Duodenal mucosa (tissue), 2 donors: ENCODE measurements around the gene GLRA3.
A peak's percentile ranks its signal among the peaks of the same experiment; 100 is the strongest.

Experiments used
- H3K27ac ChIP-seq: one replicate; pipeline ENCODE4 v1.7.0; 2013; ENCODE audit warnings: low read depth, low read length
- H3K27me3 ChIP-seq, 2 donors: one replicate each; pipeline ENCODE4 v1.7.0; 2013; ENCODE audit warnings: low read length in 2 of 2, control low read depth in 1 of 2; ENCODE audit not compliant: insufficient read depth in 2 of 2, control insufficient read depth in 1 of 2
- H3K36me3 ChIP-seq, 2 donors: one replicate each; pipeline ENCODE4 v1.7.0; 2013; ENCODE audit warnings: low read length in 2 of 2, control low read depth in 1 of 2; ENCODE audit not compliant: insufficient read depth in 2 of 2, control insufficient read depth in 1 of 2
- H3K4me1 ChIP-seq, 2 donors: one replicate each; pipeline ENCODE4 v1.7.0; 2013; ENCODE audit warnings: low read length in 2 of 2, control low read depth in 1 of 2; ENCODE audit not compliant: insufficient read depth in 2 of 2, control insufficient read depth in 1 of 2
- H3K4me3 ChIP-seq, 2 donors: one replicate each; pipeline ENCODE4 v1.7.0; 2013; ENCODE audit warnings: low read length in 2 of 2, low read depth in 1 of 2
- H3K9ac ChIP-seq, 2 donors: one replicate each; pipeline ENCODE4 v1.7.0; 2013; ENCODE audit warnings: low read length in 2 of 2, low read depth in 1 of 2
- H3K9me3 ChIP-seq, 2 donors: one replicate each; pipeline ENCODE4 v1.7.0; 2013; ENCODE audit warnings: low read length in 2 of 2, control low read depth in 1 of 2; ENCODE audit not compliant: control insufficient read depth in 1 of 2

GLRA3 gene

DNA sequence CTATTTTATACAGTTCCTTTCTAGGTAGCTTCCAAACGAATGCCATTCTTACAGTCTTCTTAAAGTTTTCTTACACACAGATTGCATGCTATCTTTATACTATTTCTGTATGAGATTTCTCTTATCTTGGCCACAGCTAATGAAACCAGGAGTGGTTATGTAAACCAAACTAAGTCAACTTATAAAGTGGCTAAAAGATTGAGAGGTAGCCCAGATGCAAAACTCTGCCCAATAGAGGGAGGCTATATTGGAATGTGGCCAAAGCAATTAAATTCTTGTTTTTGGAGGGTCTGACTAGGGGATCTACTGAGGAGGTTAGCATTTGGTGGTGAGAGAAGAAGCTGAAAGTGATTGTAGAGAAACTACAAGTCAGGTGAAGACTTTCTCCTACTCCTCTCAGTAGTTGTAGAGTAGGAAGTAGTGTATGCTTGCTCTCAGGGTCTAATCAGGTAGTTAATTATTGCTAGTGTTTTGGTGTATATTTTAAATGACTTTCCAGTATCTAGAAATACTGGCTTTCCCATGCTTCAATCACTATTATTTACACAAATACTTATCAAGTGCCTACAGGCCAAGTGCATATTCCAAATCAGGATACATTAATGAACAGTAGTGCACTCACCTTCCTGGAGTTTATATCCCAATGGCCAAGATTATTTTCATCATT is 202.6 kb downstream of the GLRA3 start:
- Histone ChIP-seq H3K27ac (peak overlapping the region; percentile 62), H3K27me3 (no peaks in the 10 kb centered on the region), H3K4me3 (peak overlapping the region in 1 of 2 donors; percentile 53), H3K9me3 (no peaks in the 10 kb centered on the region), H3K9ac (no peak overlapping the region), H3K4me1 (peaks cover 7 to 24% of the 10 kb centered on the region in 2 donors), H3K36me3 (no peaks in the 10 kb centered on the region)

DNA sequence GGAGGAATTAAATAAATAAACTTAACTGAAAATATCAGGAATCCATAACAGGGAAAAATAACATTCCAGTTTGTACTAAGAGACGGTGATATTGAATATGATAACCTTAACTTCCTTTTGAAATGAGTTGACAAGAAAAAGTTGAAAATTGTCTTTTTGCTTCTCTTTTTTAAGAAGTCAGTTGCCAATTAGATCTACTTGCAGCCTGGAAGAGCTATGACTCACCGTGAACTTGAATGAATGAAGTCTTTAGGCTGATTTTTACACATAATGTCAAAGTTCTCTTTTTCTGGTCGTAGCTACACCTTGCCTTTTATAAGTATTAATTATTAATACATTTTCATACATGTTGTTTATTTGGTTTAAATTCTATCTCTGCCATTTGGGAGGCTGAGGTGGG is 212.4 kb downstream of the GLRA3 start:
- Histone ChIP-seq H3K27ac (no peak overlapping the region), H3K9ac (no peak overlapping the region), H3K4me1 (peaks cover 13% of the 10 kb centered on the region in 2 donors), H3K27me3 (no peaks in the 10 kb centered on the region), H3K4me3 (no peak overlapping the region), H3K36me3 (no peaks in the 10 kb centered on the region), H3K9me3 (peaks cover 0 to 4% of the 10 kb centered on the region in 2 donors)

- Histone ChIP-seq H3K36me3 (no peaks in the 10 kb centered on the region), H3K9ac (no peak overlapping the region), H3K4me3 (no peak overlapping the region), H3K27me3 (no peaks in the 10 kb centered on the region), H3K4me1 (peaks cover 13% of the 10 kb centered on the region in 2 donors), H3K9me3 (peaks cover 0 to 8% of the 10 kb centered on the region in 2 donors), H3K27ac (no peak overlapping the region)
Measured at GRCh38 chr4:174613979-174614378, 215.1 kb downstream of the GLRA3 start.

DNA sequence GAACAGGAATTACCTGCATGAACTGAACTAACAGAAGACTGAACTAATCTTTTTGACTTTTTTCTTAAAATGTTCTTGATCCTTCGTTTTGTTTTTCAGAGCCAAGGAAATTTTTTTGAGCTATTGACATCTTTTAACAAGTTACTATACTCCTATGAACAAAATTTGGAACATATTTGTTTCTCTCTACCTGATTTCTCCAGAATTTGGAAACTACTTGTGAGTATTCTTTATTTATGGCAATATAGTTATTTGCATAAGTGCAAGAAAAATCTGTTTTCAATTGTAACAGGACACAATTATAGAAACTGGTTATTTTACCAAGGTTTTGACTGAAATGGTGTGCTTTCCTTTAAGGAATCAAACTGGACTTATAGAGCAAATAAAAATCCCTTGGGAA is 217.3 kb downstream of the GLRA3 start:
- Histone ChIP-seq H3K4me1 (no peaks in the 10 kb centered on the region), H3K9ac (no peak overlapping the region), H3K27me3 (no peaks in the 10 kb centered on the region), H3K4me3 (no peak overlapping the region), H3K9me3 (peaks cover 0 to 8% of the 10 kb centered on the region in 2 donors), H3K27ac (no peak overlapping the region), H3K36me3 (no peaks in the 10 kb centered on the region)

DNA sequence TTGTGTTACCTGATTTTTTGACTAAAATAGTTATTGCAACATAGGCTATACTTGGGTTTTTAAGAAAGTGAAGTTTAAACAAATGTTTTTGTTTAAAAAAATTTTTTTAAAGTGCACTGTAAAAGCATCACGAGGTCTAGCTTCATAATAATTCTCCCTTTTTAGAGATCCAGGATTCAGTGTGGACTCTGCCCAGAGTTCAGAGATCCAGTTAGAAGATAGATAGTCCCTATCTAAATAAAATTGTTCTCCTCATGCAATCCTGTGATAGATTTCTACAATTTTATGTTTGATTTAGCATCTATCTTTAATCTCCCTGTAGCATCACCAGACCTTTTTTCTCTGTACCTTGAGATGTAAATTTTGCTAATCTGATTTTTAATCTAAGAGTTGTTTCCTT is 221.3 kb downstream of the GLRA3 start:
- Histone ChIP-seq H3K27ac (no peak overlapping the region), H3K27me3 (no peaks in the 10 kb centered on the region), H3K4me1 (no peaks in the 10 kb centered on the region), H3K9ac (no peak overlapping the region), H3K36me3 (no peaks in the 10 kb centered on the region), H3K9me3 (peaks cover 0 to 8% of the 10 kb centered on the region in 2 donors), H3K4me3 (no peak overlapping the region)

DNA sequence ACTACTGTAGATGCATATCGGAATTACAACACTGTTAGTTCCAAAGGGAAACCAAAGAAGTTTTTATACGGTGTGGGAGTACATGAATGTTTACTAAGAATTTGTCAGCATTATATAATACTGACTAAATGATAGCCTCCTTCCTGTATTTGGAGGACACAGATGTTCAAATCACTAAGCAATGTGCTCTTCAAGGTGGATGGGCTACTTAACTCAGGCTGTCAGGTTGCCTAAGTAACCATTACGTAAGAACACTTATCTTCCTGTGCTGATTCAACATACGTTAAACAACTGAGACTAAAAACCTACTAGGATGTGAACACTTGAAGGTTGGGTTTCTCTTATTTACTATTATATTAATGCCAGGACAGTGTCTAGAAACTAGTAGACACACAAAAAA is 224.8 kb downstream of the GLRA3 start:
- H3K36me3 ChIP-seq, result no peaks in the 10 kb centered on the region
- H3K4me1 ChIP-seq, result peaks cover 0 to 5% of the 10 kb centered on the region in 2 donors
- H3K9me3 ChIP-seq, result no peaks in the 10 kb centered on the region
- no peak overlapping the region for H3K27ac ChIP-seq
- no peak overlapping the region for H3K4me3 ChIP-seq
- H3K9ac ChIP-seq, result no peak overlapping the region
- no peaks in the 10 kb centered on the region for H3K27me3 ChIP-seq

- peaks cover 0 to 5% of the 10 kb centered on the region in 2 donors for H3K4me1 ChIP-seq
- H3K27ac ChIP-seq, result no peak overlapping the region
- no peaks in the 10 kb centered on the region for H3K27me3 ChIP-seq
- H3K9me3 ChIP-seq, result no peaks in the 10 kb centered on the region
- no peaks in the 10 kb centered on the region for H3K36me3 ChIP-seq
- no peak overlapping the region for H3K9ac ChIP-seq
- H3K4me3 ChIP-seq, result no peak overlapping the region
Measured at GRCh38 chr4:174600391-174600790, 228.7 kb downstream of the GLRA3 start.

DNA sequence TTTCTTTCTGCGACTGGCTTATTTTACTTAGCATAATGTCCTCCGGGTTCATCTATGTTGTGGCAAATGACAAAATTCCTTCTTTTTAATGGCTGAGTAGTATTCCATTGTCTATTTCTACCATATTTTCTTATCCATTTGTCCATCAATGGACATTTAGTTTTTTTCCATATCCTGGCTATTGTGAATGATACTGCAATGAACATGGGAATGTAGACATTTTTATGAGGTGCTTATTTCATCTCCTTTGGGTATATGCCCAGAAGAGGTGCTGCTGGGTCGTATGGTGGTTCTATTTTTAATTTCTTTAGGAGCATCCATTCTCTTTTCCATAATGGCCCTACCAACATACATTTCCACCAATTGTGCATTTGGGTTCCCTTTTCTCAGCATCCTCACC is 230.2 kb downstream of the GLRA3 start:
- no peak overlapping the region for H3K4me3 ChIP-seq
- no peaks in the 10 kb centered on the region for H3K36me3 ChIP-seq
- H3K9me3 ChIP-seq, result no peaks in the 10 kb centered on the region
- no peaks in the 10 kb centered on the region for H3K27me3 ChIP-seq
- H3K27ac ChIP-seq, result no peak overlapping the region
- no peak overlapping the region for H3K9ac ChIP-seq
- H3K4me1 ChIP-seq, result peaks cover 0 to 5% of the 10 kb centered on the region in 2 donors

- Histone ChIP-seq H3K27ac (no peak overlapping the region), H3K9me3 (no peaks in the 10 kb centered on the region), H3K27me3 (no peaks in the 10 kb centered on the region), H3K4me1 (no peaks in the 10 kb centered on the region), H3K9ac (no peak overlapping the region), H3K4me3 (no peak overlapping the region), H3K36me3 (no peaks in the 10 kb centered on the region)
Measured at GRCh38 chr4:174596513-174596912, 232.5 kb downstream of the GLRA3 start.

GRCh38 chr4:174595141-174595929 is 233.7 kb downstream of the GLRA3 start:
- Histone ChIP-seq H3K4me1 (peaks cover 0 to 6% of the 10 kb centered on the region in 2 donors), H3K36me3 (no peaks in the 10 kb centered on the region), H3K27ac (no peak overlapping the region), H3K9me3 (no peaks in the 10 kb centered on the region), H3K4me3 (no peak overlapping the region), H3K9ac (no peak overlapping the region), H3K27me3 (no peaks in the 10 kb centered on the region)
